Lower leg skin (tissue), 3 donors: Measurements from ENCODE around the gene TMEM163.

Source experiments
- POLR2A ChIP-seq, 2 donors: fragments of 450-650 bp; IDR thresholded peaks; one replicate each; pipeline ENCODE4 v1.6.1; 2016 to 2017; ENCODE audit warnings: antibody characterized with exemption in 2 of 2, mild to moderate bottlenecking in 1 of 2, moderate library complexity in 1 of 2
- TF ChIP-seq, protein P1 (sequence below), 3 donors: fragments of 450-650 bp; IDR thresholded peaks; one replicate each; pipeline ENCODE4 v1.5.1; 2016; ENCODE audit warnings: antibody characterized with exemption in 3 of 3, mild to moderate bottlenecking in 3 of 3, moderate library complexity in 2 of 3

DNA sequence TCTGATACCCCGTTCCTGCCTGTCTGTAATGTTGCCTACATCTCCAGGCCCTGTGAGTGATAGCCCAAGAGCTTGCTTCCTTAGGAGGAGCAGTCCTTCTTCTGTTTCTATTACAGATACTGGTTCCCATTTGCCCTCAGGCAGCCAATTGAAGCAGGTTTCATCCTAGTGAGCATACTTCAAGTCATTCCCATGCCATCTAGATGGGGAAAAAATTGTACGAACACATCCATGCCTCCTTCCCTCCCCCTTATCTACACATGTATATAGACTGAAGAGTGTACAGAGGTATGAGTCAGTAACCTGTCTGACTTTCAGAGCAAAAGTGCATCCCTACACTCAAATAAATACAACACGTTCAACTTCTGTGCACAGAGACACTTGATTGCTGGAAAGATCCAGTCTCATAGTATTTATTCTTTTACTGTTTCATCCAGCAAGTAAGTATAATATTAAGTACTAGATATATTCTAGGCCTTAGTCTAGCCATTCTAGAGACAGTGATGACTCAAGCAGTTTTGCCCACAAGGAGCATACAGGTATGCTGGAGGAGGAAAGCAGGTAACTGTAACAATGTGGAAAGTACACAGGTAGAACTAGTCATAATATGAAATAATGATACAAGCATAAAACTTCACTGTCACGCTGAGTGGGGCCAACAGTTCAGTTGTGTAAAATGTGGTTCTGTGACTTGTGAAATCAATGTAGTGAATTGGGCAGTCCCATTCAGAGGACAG, 311.5 kb downstream of the TMEM163 start:
- TF ChIP-seq, protein P1, sequence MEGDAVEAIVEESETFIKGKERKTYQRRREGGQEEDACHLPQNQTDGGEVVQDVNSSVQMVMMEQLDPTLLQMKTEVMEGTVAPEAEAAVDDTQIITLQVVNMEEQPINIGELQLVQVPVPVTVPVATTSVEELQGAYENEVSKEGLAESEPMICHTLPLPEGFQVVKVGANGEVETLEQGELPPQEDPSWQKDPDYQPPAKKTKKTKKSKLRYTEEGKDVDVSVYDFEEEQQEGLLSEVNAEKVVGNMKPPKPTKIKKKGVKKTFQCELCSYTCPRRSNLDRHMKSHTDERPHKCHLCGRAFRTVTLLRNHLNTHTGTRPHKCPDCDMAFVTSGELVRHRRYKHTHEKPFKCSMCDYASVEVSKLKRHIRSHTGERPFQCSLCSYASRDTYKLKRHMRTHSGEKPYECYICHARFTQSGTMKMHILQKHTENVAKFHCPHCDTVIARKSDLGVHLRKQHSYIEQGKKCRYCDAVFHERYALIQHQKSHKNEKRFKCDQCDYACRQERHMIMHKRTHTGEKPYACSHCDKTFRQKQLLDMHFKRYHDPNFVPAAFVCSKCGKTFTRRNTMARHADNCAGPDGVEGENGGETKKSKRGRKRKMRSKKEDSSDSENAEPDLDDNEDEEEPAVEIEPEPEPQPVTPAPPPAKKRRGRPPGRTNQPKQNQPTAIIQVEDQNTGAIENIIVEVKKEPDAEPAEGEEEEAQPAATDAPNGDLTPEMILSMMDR (IDR thresholded peaks at IDR 0.05) = no peak
- TF ChIP-seq POLR2A (IDR thresholded peaks at IDR 0.05) = no peak
